ENCODE data around the gene C10orf67.

C10orf67 gene

DNA sequence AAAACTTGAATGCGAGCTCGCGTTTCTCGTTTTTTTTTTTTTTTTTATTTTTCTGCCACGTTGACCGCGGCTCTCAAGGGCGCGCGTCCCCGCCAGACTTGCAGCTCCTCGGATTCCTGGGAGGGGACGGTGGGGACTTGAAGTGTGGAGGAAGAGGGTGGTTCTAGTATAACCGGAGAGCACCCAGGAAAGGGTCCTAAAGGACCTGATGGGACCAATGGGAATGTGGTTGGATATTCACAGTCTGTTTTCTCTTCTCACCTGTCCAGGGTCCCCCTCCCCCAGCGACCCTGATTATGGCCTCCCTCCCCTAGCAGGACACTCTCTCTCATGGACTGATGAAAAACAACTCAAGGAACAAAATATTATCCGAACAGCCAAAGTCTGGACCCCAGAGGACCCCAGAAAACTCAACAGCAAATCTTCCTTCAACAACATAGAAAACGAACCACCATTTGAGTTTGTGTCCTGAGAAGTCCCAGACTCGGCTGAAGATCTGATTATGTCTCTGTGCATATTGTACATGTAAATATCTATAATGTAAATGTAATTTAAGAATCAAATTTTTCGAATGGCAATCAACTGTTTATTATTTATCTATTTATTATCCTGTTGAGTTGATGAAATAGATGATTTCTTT, 151.0 kb downstream of the C10orf67 start:
- no peak for DNase-seq (ENCODE audit: low read depth)
- H3K4me3 ChIP-seq (ENCODE audit: low read depth, low read length), result no peak overlapping the region
- no peak for TF ChIP-seq CTCF (IDR thresholded peaks at IDR 0.05; ENCODE audit: insufficient read depth, low read depth, low read length, missing control alignments)

DNA sequence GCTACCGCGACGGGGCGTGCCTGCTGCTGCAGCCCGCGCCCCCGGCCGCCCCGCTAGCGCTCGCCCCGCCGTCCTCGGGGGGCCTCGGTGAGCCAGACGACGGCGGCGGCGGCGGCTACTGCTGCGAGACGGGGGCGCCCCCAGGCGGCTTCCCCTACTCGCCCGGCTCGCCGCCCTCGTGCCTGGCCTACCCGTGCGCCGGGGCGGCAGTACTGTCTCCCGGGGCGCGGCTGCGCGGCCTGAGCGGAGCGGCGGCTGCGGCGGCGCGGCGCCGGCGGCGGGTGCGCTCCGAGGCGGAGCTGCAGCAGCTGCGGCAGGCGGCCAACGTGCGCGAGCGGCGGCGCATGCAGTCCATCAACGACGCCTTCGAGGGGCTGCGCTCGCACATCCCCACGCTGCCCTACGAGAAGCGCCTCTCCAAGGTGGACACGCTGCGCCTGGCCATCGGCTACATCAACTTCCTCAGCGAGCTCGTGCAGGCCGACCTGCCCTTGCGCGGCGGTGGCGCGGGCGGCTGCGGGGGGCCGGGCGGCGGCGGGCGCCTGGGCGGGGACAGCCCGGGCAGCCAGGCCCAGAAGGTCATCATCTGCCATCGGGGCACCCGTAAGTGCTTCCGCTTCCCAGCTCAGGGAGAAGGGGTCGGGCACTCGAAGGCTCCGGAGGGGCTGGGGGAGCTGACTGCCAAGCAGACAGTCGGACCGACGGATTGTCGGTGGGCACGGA, 151.7 kb downstream of the C10orf67 start:
- H3K4me3 ChIP-seq (ENCODE audit: low read depth, low read length), result no peak overlapping the region
- no peak for TF ChIP-seq CTCF (IDR thresholded peaks at IDR 0.05; ENCODE audit: insufficient read depth, low read depth, low read length, missing control alignments)
- DNase-seq (ENCODE audit: low read depth), result no peak

DNA sequence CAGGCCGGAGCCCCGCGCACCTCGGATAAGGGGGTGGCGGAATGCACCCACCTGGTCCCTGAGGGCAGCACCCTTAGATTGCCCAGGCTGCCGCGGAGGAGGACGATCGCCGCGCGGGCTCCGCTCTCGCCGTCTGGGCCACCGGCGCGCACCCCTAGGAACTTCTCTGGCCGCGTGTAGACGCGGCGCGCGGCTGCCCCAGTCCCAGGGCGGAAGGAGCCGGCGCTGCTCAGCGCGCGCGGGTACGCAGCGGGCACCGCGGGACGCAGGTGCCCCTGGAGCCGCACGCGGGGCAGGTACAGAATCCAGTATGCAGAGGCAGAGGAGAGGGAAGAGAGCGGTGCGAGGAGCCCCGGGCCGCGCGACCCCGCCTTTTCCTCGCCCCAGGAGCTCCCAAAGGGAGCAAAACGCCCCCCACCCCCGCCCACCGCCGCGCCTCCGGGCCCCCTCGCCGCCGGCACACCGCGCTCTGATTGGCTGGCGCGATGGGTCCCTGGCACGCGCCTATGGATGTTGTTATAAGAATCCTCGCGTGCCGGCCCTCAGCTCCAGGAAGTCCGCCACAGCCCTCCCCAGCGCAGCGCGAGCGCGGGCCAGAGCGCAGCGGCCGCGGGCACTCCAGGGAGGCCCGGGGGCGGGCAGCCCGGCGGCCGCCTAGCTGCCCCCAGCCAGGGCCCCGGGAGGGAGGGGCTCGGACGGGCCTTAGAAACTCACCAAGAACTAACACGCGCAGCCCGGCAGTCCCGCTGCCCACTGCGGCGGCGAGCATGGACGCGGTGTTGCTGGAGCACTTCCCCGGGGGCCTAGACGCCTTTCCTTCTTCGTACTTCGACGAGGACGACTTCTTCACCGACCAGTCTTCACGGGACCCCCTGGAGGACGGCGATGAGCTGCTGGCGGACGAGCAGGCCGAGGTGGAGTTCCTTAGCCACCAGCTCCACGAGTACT, 152.6 kb downstream of the C10orf67 start, which contains the start of gene PTF1A:
PTF1A (plus strand) TSS at position 549 of the 948 bp plus-strand sequence; CDS start at position 768, 219 bp downstream.
- H3K4me3 ChIP-seq (ENCODE audit: low read depth, low read length), result no peak within 1 kb of the TSS
- no peak for DNase-seq (ENCODE audit: low read depth)
- TF ChIP-seq CTCF (IDR thresholded peaks at IDR 0.05; ENCODE audit: insufficient read depth, low read depth, low read length, missing control alignments), result no peak

- no peak overlapping the region for H3K4me3 ChIP-seq (ENCODE audit: low read depth, low read length)
- TF ChIP-seq CTCF (IDR thresholded peaks at IDR 0.05; ENCODE audit: insufficient read depth, low read depth, low read length, missing control alignments), result no peak
These were observed 153.5 kb downstream of the C10orf67 start for GRCh38 chr10:23190872-23191763.

DNA sequence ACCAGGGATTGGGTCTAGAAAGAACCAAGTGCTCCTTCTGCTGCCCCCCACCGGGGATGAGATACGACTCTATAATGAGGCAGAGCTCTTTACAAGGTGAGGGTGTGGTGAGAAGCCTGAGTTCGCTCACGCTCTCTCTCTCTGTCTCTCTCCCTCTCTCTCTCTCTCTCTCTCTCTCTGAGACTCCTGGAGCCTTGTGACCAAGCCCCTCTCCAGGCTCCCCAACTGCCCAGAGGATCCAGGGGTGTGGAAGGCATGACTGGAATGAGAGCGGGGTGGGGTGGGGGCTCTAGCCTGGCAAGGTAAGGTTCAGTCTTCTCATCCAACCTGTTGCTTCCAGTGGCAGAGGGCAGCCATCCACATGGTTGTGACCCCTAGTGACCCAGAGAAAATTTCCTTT, 155.6 kb downstream of the C10orf67 start:
- TF ChIP-seq CTCF (IDR thresholded peaks at IDR 0.05; ENCODE audit: insufficient read depth, low read depth, low read length, missing control alignments), result no peak
- DNase-seq (ENCODE audit: low read depth), result no peak
- no peak overlapping the region for H3K4me3 ChIP-seq (ENCODE audit: low read depth, low read length)

More at GRCh38 chr10:23190872-23191763, 153.5 kb downstream of the C10orf67 start:
- no peak for DNase-seq (ENCODE audit: low read depth)

DNA sequence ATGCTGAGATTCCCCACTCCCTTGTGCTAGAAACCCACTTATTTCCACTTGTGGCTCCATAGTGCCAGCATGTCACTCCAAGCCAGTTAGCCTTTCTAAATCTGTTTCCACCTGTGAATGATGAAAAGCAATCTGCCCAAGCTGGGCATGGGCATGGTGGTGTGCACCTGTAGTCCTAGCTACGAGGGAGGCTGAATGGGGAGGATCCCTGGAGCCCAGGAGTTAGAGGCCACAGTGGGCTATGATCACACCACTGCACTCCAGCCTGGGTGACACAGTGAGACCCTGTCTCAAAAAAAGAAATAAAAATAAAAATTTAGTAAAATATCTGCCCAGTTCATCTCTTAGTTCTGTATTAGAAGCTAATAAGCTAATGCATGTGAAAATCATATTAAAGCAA, 157.4 kb downstream of the C10orf67 start:
- no peak overlapping the region for H3K4me3 ChIP-seq (ENCODE audit: low read depth, low read length)
- TF ChIP-seq CTCF (IDR thresholded peaks at IDR 0.05; ENCODE audit: insufficient read depth, low read depth, low read length, missing control alignments), result no peak
- DNase-seq (ENCODE audit: low read depth), result no peak
